GM03348 (cell line): ENCODE data around the gene TMCC1.
"Not testable (repeated sequence)": the region's sequence is repeated elsewhere in the genome, so short reads cannot be mapped to it uniquely, and the experiment has no call there.

Experiments used
- DNase-seq: peaks from one replicate; pipeline ENCODE4 v3.0.0; 2012; ENCODE audit warnings: low spot score

TMCC1 gene

DNA sequence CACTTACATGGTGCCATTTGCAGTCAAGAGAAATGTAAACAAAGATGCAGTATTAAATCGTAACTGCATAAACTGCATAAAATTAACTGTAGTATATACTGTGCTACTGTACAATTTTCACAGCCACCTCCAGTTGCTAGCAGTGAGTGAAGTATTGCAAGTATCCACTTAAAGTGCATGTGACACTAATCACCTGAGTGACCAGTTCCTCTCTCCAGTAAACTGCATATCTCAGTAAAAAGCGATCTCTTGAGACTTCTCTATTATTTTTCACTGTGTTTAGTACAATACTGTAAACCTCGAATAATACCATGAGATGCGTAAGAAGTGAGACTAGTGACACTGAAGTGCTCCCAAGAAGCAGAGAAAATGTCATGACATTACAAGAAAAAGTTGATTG is 175.3 kb downstream of the TMCC1 start:
- no peak for DNase-seq

DNA sequence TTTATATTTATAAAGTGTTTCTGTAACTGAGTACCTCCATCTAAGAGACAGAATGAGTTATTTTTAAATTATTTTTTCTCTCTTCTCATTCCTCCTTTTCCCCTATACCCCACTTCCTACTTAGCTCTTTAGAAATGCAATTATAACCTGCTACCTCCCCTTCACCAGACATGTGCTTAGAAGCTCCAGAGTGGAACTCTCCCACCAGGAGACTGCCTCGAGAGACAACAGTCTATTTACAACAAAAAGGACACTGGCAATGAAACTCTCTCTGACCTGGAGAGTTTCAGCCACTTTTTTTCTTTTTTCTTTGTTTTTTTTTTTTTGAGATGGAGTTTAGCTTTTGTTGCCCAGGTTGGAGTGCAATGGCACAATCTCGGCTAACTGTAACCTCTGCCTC is 177.7 kb downstream of the TMCC1 start:
- no peak for DNase-seq

DNA sequence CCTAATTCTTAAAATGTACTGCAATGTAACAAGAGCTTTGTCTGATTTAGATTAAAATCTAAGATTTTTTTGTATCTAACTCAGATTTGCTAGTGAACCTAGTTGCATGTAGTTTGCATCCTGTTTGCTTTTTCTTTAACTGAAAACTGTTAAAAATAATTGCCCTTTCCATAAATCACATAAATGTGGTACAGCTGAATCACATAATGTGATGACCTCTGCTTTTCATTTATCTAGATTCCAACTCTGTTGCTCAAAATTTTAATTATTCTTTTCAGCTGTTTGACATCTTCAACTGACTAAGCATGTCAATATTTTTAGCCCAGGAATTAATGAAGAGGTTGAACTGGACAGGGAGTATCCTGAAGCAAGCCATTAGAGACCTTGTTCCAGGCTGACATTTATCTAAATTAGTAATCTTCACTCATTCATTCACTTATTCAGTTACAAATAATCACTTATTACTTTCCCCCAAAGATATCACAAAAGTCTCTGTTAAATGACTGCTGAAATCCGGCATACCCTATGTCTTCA is 185.1 kb downstream of the TMCC1 start:
- peak; percentile 18 for DNase-seq

DNA sequence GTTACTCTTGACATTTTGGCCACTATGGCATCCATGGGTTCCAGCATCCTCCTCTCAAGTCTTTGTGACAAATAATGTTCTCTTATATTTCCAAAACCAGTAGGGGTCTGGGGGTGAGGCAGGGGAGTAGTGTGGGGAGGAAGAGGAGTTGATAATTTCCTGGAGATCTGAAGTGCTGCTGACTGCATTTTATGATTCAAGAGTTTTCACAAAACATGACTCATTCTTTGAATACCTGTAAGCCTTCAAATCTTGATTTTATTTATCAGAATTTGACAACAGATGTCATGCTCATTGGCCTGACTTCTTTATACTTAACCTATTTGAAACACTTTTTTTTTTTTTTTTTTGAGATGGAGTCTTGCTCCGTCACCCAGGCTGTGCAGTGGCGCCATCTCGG is 188.2 kb downstream of the TMCC1 start:
- DNase-seq, result no peak

DNA sequence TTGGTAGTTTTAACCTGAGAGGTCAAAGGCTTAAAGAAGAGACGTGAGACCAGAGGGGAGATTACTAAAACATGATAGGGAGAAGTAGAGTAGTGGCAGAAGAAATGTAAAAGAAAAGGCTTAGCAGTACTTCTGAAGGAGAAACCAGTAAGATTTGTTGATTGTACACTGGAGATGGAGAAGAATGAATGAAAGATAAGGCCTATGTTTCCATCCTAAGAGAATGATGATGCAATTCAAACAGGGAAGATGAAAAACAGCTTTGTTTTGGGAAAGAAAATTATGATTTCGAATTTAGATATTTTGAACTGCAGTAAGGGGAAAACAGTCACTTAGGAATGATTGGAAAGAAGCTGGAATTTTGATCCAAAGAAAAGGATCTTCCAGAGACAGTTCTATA is 189.6 kb downstream of the TMCC1 start:
- peak; percentile 31 for DNase-seq

DNA sequence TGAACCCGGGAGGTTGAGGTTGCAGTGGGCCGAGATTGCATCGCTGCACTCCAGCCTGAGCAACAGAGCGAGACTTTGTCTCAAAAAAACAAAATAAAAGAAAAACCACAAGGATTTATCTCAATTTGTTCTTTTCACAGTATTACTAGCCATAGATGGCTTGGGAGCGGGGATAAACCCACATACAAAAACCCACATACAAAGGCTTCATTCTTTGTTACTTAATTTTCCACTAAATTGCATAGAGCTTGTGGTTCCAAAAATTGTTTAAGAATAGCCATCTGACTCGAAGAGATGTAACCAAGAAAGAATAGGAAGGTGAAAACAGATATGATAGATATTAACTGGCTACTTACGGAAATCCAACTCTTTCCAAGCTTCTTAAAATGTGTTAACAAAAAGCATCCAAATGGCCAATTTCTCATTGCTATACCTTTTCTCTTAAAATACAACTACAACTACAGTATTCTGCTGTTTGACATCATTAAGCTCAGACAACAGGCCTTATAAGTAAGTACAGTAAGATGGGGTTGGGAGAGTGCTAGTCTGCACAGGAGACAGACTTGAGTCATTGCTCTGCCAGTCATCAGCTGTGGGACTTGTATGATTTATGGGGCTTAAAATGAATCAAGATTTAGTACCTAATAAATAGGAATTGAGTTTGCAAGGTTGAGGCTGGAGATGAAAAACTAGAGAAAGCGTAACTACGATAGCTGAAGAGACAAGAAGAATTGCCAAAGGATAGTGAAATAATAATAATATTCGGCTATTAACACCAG is 190.4 kb downstream of the TMCC1 start:
- no peak for DNase-seq

DNA sequence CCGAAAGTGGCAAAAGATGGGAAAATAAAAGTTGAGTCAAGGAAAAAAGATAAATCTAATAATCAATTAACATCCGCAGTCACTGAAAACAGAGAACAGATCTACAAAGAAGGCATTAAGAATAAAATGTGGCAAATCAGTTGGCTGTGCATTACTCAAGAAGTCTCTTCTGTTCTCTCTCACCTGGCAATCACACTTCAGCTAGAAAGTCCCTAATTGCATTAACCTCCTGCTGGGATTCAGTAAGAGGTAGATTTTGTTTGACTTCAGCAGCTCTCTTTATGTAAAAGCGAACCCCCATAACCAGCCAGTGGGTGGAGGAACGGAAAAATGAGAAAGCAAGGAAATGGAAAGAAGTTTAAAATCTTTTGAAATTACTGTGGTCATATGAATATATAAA is 192.3 kb downstream of the TMCC1 start:
- DNase-seq, result no peak

DNA sequence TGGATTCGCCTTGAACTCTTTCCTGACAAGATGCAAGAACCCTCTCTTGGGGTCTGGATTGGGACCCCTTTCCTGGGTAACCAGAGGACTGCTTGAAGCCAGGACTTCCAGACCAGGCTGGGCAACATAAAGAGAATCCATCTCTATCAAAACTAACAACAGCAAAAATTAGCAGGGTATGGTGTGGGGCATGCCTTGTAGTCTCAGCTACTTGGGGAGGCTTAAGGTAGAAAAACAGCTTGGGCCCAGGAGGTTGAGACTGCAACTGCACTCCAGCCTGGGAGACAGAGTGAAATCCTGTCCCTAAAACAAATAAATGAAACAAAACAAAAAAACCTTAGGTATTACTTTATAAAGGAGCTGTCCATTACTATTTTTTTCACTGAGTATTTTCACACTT is 193.9 kb downstream of the TMCC1 start:
- no peak for DNase-seq

DNA sequence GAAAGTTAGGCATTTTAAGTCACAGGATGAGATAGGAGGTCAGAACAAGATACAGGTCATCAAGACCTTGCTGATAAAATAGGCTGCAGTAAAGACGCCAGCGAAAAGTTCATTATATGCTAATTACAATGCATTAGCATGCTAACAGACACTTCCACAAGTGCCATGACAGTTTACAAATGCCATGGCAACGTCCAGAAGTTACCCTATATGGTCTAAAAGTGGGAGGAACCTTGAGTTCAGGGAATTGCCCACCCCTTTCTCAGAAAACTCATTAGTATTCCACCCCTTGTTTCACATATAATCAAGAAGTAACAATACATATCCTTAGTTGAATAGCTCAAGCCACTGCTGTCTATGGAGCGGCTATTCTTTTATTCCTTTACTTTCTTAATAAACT is 194.3 kb downstream of the TMCC1 start:
- no peak for DNase-seq

DNA sequence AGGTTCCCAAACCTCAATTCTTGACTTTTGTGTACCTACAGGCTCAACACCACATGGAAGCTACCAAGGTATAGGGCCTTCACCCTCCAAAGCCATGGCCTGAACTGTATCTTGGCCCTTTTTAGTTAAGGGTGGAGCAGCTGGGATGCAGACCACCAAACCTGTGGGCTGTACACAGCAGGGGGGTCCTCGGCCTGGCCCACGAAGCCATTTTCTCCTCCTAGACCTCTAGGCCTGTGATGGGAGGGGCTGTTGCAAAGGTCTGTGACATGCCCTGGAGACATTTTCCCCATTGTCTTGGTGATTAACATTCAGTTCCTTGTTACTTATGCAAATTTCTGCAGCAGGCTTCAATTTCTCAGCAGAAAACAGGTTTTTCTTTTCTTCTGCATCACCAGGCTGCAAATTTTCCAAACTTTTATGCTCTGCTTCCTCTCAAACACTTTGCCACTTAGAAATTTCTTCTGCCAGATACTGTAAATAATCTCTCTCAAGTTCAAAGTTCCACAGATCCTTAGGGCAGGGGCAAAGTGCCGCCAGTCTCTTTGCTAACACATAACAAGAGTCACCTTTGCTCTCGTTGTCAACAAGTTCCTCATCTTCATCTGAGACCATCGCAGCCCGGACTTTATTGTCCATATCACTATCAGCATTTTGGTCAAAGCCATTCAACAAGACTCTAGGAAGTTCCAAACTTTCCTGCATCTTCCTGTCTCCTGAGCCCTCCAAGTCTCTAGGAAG is 196.1 kb downstream of the TMCC1 start:
- DNase-seq, result no peak

DNA sequence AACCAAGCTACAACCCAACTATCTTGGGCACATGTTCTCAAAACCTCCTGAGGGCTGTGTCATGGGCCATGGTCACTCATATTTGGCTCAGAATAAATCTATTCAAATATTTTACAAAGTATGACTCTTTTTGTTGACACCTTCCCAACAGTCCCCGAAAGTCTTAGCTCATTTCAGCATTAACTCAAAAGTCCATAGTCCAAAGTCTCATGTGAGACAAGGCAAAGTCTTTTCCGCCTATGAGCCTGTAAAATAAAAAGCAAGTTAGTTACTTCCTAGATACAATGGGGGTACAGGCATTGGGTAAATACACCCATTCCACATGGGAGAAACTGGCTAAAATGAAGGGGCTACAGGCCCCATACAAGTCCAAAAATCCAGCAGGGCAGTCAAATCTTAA is 197.1 kb downstream of the TMCC1 start:
- DNase-seq, result not testable (repeated sequence)

DNA sequence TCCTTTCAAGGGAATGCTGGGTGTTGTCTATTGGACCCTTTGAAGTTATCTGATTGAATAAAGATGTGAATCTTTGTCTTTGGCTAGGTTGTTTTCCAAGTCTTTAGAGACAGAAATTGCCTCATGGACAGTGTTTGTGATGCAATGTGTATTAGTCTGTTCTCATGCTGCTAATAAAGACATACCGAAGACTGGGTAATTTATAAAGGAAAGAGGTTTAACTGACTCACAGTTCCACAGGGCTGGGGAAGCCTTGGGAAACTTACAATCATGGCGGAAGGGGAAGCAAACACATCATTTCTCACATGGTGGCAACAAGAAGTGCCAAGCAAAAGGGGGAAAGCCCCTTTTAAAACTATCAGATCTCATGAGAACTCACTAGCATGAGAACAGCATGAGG is 198.3 kb downstream of the TMCC1 start:
- DNase-seq, result peak; percentile 44

DNA sequence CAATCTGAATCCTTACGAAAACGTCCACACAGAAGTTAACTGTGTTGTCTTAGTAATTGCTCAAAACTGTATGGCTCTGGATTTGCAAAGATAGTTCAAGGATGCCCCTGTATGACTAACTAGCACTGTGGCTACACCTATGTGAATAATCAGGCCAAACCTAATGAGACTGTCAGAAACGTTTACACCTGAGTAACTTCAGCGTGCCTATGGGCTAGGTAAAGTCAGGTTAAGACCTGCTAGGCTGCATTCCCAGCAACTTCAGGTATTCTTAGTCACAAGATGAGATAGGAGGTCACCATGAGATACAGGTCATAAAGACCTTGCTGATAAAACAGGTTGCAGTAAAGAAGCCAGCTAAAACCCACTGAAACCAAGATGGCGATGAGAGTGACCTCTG is 199.3 kb downstream of the TMCC1 start:
- no peak for DNase-seq

DNA sequence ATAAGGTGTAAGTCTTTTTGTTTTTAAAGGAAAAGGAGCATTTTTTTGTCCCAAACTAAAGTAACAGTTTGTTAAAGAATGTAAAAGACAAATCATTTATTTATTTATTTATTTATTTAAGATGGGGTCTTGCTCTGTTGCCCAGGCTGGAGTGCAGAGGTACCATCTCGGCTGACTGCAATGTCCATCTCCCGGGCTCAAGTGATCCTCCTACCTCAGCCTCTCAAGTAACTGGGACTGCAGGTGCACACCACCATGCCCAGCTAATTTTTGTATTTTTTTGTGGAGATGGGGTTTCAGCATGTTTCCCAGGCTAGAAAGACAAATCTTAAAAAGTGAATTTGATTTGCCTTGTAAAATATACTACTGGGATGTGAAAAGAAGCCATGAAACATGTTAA is 200.8 kb downstream of the TMCC1 start:
- no peak for DNase-seq

DNA sequence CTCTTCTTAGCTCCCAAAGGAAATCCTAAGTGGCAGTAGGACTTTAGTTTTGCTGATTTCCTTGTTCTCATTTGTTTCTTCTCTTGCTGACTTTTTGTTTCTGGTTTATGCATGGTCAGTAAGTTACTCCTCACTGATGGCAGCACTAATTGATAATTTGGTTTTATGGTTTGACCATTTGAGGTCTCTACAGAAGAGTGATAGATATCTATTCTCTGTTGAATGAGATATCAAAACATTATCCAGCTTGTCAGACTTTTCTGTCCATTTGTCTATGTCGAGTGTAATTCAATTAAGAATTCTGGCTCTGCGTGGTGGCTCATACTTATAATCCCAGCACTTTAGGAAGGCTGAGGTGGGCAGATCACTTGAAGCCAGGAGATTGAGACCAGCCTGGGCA is 202.5 kb downstream of the TMCC1 start:
- no peak for DNase-seq

DNA sequence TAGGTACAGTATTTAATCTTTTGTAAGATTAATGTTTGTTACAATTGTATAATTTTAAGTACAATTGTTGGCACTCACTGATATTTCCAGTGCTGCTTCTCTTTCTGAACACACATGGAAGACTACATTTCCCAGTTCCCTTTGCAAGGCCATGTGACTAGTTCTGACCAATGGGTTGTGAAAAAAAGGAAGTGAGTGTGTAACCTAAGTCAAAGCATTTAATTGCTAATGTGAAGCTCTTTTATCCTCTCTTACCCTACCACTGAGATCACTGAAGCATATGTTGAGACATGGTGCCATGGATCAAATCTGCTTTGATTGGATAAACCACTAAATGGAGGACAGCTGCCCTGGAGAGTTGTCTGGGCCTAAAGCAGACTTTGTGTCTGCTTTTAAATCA is 203.1 kb downstream of the TMCC1 start:
- peak; percentile 27 for DNase-seq

DNA sequence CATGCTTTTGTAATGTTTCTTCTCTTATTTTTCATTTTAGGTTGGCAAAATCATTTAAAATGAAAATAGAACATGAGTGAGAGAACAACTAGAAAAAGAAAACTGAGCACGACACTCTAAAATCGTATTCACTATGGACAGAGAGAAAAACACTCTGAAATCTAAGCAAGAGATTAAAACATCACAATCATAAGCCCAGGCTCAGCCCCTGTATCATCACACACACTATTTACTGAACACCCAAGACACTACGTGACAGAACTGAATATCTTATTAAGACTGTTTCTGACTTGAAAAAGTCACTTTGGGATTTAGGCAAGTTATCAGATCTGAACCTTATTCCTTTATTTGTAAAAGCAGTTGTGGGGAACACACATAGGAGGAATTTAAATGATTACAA is 204.5 kb downstream of the TMCC1 start:
- DNase-seq, result no peak

DNA sequence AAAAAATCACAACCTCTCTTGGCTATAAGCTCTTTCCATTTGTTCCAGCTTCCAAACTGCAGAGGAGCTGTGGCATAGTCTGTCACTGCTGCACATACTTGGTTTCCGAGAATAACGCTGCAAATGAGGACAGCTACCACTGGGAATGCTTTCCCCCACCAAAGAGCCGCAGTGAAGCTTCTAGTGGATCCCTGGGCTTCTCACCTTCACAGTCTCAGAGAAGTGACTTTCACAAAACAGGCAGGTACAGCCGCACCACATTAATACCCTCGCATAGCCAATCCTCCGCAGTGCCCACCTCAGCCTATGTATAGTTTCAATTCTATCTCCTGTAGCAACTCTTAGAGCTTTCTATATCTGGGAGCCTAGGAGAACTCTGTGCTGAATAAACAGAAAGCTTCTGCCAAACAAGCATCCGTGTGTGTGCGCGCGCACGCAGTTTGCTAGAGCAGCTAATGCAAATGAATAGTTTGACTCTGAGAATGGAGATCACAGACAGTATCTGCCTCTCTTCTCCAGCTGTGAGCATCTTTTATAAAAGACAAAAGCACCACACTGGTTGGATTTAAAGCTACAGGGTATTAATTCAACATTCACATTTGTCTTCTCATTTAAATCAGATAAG is 205.1 kb downstream of the TMCC1 start:
- peak; percentile 40 for DNase-seq

DNA sequence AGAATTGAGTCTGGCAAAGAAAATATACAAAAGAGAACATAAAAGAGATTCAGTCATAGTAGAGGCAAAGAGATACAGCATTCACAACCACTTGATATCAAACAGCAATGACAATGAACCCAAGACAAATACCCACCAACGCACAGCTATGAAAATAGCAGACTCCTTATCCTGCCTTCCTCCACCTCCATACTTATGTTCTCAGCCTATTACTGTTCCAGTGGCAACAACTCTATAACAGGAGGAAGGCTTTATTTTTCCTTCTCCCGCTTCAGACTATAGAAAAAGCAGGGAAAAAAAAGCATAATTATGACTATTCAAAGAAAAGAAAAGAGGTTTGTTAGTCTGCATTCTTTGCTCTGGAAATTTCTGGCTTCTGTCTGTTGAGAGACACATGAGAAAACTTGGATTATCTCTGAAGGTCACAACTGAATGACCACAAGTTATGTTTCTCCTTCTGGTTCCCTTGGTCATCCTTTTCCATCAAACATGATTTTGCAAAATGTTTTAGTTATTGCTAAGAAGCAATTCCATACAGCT is 205.9 kb downstream of the TMCC1 start:
- no peak for DNase-seq

DNA sequence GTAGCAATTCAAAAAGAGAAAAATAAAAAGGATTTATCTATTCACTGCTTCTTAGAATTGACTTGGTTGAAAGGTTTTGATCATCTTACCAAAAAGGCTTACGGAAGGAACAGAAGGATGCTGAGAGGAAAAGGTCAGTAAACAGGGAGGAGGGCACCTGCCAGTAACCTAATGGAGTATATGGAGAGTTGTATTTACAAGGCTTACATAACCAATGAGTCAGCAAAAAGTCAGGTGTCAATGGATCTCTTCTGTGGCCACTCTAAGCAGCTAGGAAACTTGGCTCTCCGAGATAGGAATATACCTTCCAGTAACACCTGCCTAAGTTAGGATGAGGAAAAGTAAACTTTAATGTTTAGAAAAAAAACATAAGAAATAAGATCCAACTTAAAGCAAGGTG is 206.6 kb downstream of the TMCC1 start:
- DNase-seq, result no peak

DNA sequence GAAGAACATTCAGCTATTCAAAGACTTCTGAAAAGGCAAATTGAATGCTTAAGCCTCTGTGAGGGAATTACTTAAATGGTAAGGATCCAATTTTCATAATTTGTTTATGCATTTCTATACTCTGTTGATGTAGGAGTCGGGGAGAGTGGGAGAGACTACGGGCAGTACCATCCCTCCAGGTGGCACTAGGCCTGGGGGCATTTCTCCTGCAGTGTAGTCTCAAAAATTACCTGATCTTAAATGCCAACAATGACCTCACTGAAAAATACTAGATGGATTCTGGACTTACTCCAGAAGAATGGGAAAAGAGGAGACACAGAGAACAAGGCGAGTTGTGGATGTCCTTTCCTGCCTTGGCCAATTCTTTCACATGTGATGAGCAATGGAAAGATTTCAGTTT is 209.2 kb downstream of the TMCC1 start:
- no peak for DNase-seq

DNA sequence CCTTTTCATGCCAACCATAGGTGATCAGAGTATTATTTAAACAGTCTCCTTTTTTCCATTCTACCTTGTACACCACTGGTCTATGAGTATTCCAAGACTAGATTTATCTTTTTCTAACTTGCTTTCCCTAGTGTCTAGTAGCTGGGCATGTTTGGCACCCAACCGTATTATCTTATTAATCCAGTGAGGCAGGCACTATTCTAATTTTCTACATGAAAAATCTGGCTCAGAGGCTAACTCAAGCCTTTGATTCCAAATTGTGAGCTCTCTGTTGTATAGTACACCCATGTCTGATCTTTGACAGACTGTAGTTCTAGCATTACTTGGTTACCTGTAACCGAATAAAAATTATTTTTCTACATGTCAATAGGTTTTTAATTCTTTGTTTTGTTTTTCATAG is 210.3 kb downstream of the TMCC1 start:
- no peak for DNase-seq

DNA sequence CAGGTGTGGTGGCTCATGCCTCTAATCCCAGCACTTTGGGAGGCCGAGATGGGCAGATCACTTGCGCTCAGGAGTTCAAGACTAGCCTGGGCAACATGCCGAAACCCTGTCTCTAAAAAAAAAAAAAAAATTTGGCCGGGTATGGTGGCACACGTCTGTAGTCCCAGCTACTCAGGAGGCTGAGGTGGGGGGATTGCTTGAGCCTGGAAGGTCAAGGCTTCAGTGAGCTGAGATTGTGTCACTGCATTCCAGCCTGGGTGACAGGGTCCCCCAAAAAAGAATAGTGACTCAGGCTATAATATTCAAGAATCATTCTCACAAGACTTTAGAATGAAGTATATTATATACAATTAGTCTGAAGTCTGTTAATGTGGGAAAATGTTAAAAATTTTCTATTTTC is 216.5 kb downstream of the TMCC1 start:
- DNase-seq, result no peak
